HG03342 (cell line): ENCODE measurements around the gene MRPL9.
"Not testable (repeated sequence)": the region's sequence is repeated elsewhere in the genome, so short reads cannot be mapped to it uniquely, and the experiment has no call there.

ENCODE experiments used
- ATAC-seq: cut with Tn5 transposase; IDR thresholded peaks from one replicate; pipeline ENCODE4 v1.9.1; 2021; ENCODE audit warnings: mild to moderate bottlenecking, moderate library complexity; ENCODE audit not compliant: unreplicated experiment

The MRPL9 gene

GRCh38 chr1:151733995-151734394, 29.3 kb downstream of the MRPL9 start:
- not testable (repeated sequence) for ATAC-seq

- ATAC-seq: no peak
Observed at GRCh38 chr1:151733126-151733525, 30.2 kb downstream of the MRPL9 start.

GRCh38 chr1:151729966-151730291, 33.4 kb downstream of the MRPL9 start:
- ATAC-seq: no peak

GRCh38 chr1:151729157-151729965, 33.9 kb downstream of the MRPL9 start:
- ATAC-seq: no peak

- ATAC-seq: no peak
Observed at GRCh38 chr1:151728151-151729054, 34.9 kb downstream of the MRPL9 start.

- no peak for ATAC-seq
Observed at GRCh38 chr1:151723726-151724370, 39.4 kb downstream of the MRPL9 start.

- no peak for ATAC-seq
Observed at GRCh38 chr1:151721788-151722510, 41.3 kb downstream of the MRPL9 start.

GRCh38 chr1:151720974-151721787, 42.1 kb downstream of the MRPL9 start, which contains the start of gene RIIAD1:
TSS of gene RIIAD1 (plus strand) at chr1:151721522. CDS start at chr1:151721537, 15 bp downstream.
- ATAC-seq: peak; percentile 74

- no peak for ATAC-seq
Observed at GRCh38 chr1:151720554-151720953, 42.7 kb downstream of the MRPL9 start.

- ATAC-seq: no peak
Observed at GRCh38 chr1:151720125-151720524, 43.2 kb downstream of the MRPL9 start.

GRCh38 chr1:151718666-151719065, 44.6 kb downstream of the MRPL9 start:
- no peak for ATAC-seq

GRCh38 chr1:151718011-151718431, 45.3 kb downstream of the MRPL9 start:
- ATAC-seq: no peak

- no peak for ATAC-seq
Observed at GRCh38 chr1:151716771-151717631, 46.3 kb downstream of the MRPL9 start, which contains the start of gene CELF3. TSS of gene CELF3 (minus strand) at chr1:151716803. CDS start at chr1:151716020, 783 bp downstream.

GRCh38 chr1:151716405-151716762, 46.9 kb downstream of the MRPL9 start:
- ATAC-seq: no peak

GRCh38 chr1:151715726-151716404, 47.4 kb downstream of the MRPL9 start:
- ATAC-seq: no peak

GRCh38 chr1:151714820-151715725, 48.2 kb downstream of the MRPL9 start:
- ATAC-seq: no peak

- ATAC-seq: no peak
Observed at GRCh38 chr1:151713874-151714273, 49.4 kb downstream of the MRPL9 start.
